GM21367 (cell line): Measurements from ENCODE around the gene VTI1A.
A peak's percentile ranks its signal among the peaks of the same experiment; 100 is the strongest.
"Not testable (repeated sequence)": the region's sequence is repeated elsewhere in the genome, so short reads cannot be mapped to it uniquely, and the experiment has no call there.

Source experiments
- ATAC-seq: cut with Tn5 transposase; IDR thresholded peaks from one replicate; pipeline ENCODE4 v1.9.1; 2021; ENCODE audit not compliant: unreplicated experiment

VTI1A gene

GRCh38 chr10:112539340-112539739, 92.3 kb downstream of the VTI1A start:
- no peak for ATAC-seq

DNA sequence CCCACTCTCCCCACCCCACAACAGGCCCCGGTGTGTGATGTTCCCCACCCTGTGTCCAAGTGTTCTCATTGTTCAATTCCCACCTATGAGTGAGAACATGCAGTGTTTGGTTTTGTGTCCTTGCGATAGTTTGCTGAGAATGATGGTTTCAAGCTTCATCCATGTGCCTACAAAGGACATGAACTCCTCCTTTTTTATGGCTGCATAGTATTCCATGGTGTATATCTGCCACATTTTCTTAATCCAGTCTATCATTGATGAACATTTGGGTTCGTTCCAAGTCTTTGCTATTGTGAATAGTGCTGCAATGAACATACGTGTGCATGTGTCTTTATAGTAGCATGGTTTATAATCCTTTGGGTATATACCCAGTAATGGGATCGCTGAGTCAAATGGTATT, 95.8 kb downstream of the VTI1A start:
- ATAC-seq = not testable (repeated sequence)

DNA sequence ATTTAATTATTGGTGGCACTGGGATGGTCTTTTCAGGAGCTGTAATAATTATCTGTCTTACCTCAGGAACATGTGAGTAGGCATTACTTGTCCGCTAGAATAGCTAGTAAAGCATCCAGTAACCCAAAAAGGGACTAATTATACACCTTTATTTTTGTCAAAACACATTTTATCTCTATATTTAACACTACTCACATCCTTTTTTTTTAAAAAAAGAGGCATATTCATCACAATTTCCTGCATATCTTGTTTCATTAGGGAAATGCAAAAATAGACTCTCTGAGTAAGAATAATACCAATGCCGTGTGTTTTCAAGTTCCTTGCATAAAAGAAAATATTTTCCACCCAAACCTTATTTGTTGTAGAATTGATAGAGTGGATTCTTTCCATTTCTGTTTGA, 99.5 kb downstream of the VTI1A start:
- peak; percentile 45 for ATAC-seq

DNA sequence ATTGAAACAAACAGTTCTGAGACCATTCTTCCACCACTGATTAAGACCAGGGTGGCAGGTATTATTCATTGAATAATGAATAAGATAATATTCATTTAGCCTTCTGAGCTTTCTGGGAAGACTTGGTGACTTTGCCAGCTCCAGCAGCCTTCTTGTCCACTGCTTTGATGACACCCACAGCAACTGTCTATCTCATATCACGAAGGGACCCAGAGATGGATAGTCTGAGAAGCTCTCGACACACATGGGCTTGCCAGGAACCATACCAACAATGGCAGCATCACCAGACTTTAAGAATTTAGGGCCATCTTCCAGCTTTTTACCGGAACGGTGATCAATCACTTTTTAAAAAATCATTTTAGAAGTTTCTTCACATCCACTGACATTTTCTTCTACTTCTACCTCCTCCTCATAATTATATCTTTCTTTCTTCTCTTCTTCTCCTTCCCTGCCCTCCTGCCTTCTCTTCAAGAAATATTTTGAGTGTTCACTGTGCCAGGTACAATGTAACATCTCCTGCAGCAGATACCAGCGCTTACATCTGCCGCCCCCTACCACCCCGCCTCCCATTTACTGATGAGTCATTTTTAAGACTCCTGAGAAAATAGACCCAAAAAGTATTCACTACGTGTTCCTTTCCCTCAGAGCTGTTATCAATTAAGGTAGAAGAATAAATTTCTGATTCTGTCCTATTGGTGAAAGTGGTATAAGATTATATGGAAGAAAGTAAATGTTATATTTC, 101.7 kb downstream of the VTI1A start:
- ATAC-seq = no peak

DNA sequence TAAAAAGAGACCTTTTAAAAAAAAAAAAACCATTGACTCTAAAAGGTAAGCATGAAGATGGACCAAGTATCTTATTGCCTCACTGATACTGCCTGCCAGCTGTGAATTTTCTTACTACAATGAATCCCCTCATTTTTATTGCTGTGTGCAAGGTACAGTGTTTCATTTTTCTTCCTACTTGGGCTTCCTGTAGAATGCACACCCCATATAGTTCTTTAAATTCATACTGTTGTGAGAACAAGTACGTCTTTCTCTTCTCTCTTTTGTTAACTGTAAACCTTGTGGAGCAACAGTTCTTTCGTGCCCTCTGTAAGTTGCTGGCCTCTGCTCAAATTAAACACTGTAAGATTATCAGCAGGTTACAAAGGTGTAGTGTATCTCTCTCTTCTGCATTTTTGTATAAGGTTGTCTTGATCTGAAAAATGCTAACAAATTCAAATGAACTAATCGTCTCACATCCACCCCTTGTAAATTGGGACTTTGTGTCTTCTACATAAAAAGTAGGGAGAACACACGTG, 105.6 kb downstream of the VTI1A start:
- no peak for ATAC-seq

- ATAC-seq = no peak
These were observed 106.3 kb downstream of the VTI1A start for GRCh38 chr10:112553315-112553714.

DNA sequence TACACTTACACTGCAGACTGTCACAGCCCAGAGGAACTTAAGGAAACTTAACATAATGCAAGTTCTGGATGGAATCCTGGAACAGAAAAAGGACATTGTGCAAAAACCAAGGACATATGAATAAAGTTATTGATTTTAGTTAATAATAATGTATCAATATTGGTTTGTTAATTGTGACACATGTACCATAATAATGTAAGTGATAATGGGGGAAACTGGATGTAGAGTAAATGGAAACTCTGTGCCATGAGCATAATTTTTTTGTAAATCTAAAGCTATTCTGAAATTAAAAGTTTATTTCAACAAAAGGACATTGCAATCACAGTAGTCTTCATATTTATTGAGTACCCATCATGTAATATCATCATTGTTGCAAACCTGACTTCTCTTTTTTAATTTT, 107.2 kb downstream of the VTI1A start:
- no peak for ATAC-seq

GRCh38 chr10:112557197-112557596, 110.2 kb downstream of the VTI1A start:
- no peak for ATAC-seq

DNA sequence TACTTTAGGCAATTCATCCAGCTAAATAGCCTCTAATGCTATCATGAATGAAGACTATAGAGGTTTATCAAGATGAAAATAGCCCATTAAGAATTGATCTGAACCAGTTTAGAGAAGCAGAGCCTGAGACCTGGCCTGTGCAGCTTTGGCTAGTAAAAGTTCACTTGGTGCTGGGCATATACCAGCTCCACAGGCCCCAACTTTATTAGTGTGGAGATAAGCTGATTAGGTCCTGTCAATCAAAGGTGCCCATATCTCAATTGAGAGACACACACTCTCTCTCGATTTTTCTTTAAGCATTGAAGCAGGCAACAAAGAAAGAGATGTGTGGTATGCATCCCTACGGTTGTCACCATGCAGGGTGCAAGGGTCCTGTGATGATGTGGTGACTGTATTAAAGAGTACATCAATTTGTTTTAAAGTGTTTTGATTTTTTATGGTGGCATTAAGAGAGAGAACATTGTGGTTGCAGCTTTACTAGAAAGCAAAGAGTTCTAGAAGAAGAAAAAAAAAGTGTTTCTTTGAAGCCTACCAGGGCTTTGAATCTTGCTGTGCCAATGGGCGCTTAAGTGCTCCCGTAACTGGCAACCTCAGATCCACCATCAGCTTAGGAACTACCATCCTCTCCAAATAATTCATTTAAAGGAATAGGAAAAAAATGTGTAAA, 111.6 kb downstream of the VTI1A start:
- no peak for ATAC-seq

DNA sequence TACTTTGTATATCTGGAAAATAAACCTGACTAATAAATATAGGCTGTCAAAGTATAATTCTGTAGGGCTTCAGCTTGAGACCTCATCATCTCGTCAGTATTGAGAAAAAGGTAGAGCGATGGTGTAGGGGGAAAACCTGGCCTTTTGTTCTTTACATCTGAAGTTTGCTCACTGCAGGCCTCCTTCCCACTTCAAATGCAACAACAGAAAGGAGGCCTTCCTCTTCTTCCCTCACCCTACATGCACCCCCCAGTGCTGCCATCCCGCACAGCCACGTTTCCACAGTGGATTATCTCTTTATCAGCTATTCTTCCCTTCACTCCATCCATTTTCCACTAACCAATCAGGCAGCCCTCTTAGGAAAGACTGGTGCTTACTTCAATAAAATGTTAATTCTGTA, 112.3 kb downstream of the VTI1A start:
- ATAC-seq = no peak

- no peak for ATAC-seq
These were observed 115.1 kb downstream of the VTI1A start for GRCh38 chr10:112562122-112562521.

DNA sequence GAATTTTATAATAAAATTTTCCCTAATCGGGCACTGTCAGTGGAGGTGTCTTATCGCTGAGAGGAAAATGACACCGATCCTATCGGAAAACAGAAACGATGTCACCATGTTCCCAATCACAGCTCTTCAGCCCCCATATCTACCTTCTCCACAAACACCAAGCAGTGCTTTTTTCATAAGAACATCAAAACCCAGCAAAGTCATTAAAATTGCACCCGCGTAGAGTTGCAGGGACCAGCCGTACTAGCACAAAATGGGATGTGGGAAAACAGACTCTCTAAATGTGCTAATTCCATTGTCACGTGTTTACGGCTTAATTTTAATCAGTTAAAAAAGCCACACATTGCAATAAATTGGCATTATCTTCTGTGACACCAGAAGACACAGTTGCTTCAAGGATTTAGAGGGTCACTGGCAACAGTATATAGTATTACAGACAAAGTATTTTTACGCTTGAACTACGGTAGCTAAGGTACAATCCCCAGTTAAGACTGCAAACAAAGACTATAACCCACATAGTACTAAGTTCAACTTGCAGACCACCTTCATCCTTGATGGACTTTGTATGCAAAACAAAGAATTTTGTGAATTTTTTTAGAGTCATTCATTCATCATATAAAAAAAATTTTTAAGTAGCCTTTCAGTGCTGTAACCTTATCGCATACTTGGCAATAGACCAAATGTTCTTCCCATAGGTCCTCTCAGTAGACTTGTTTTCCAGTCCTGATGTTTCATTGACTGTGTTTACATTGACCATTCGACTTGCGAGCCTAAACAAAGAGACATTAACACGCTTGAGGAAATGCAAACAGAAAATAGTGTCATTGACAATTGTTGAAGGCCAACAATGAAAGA, 116.0 kb downstream of the VTI1A start:
- no peak for ATAC-seq

- ATAC-seq = no peak
These were observed 117.3 kb downstream of the VTI1A start for GRCh38 chr10:112564337-112564736.

- no peak for ATAC-seq
These were observed 118.5 kb downstream of the VTI1A start for GRCh38 chr10:112565434-112566053.

DNA sequence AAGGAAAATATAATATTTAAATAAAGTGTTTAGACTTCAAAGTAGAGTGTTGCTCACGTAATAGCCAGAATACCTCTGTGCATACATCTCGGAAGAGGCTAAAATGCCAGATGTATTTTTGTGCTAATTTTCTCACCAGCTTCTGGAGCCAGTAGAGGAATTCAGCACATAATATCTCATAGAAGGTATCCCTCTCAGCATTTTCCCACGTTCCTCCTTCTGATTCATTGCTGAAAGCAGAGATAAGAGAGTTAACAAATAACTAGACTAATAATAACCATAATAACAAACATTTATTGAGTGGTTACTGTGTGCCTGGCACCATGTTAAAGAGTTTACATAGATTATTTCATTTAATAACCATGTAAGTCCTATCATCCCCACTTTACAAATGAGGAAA, 123.6 kb downstream of the VTI1A start:
- no peak for ATAC-seq

DNA sequence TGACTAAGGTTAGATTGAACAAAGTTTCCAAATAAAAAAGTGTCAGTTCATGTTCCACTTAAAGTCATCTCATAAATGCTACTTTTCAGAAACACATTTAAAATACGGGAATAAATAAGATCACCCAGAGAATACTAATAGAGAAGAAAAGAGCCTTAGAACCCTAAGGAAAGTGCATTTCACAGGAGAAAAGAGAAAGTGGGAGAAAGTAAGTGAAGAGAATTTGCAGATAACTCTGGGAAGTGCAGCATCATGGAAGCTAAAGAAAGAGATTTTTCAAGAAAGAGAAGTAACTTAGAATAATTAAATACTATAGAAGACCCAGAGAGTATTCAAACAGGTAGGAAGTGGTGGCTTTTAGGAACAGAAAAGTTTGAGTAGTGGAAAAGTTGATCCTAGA, 132.6 kb downstream of the VTI1A start:
- no peak for ATAC-seq

DNA sequence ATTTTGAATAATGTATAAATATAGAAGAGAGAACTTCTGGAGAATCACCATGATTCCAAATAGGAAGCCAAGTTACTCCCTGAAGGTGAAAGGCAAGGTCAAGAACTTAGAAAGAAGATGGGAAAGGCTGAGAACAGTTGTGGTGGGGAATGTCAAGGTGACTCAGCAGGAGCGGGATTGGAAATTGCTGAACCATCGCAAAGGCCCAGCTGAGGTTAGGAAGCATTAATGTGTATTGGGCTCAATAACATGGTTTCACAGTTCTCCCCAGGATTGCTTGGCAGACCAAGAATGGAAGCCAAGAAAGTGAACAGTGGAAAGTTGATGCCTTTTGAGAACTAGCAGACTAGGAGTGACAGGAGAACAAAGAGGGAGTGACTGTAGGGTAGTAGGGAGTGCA, 133.3 kb downstream of the VTI1A start:
- no peak for ATAC-seq

DNA sequence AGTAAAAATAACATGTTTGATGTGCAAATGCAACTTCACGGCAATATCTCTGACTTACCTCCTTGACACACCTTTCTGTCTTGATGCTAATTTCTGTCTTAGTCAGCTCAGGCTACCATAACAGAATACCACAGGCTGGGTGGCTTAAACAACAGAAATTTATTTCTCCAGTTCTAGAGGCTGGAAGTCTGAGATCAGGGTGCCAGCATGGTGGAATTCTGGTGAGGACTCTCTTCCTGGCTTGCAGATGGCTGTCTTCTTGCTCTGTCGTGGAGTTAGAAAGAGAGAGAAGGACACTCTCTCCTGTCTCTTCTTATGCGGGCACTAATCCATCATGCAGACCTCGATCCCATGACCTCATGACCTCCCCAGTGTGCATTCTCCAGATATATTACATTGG, 134.9 kb downstream of the VTI1A start:
- ATAC-seq = no peak

GRCh38 chr10:112583236-112583939, 136.4 kb downstream of the VTI1A start:
- ATAC-seq = no peak

DNA sequence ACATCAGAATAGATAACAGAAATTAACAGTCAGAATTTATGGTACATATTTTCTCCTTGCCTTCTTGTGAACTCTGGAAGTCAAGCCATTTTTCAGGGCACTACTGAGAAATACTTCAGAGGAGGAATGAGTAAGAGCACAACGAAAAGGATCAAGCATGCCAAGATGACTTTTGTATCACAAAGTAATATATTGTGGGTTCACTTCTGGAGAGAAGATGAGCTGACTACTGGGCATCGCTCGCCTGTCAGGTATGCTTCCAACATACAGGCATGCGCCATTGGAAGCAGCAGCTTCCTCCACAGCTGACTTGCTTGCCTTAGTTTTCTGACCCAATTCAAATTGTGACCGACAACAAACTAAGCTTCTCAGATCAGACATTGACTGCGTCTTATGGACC, 137.3 kb downstream of the VTI1A start:
- ATAC-seq = no peak

DNA sequence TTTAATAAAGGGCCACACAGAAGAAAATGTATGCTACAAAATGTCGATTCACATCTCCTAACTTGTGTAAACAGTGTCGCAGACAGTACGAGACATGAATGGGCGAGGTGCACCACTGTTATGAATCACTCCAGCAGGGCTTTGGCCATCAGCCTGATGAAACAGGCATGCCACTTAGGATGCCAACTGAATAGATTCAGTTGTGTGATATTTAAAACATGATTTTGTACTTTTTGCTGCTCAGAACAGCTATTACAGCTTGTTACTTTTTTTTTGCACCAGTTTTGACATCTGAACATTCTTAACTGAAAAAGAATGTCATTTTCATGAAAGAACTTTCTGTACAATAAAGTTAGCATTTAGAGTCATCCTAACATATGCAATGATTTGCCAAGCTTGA, 138.1 kb downstream of the VTI1A start:
- ATAC-seq = no peak
